CD8-positive, alpha-beta memory T cell (primary cell): ENCODE data around the gene DUSP23. TPM values are rescaled to one million over a fixed set of nuclear protein-coding genes. Genes with fewer than 3 reads are reported as not detected.

ENCODE experiments used
- CTCF ChIA-PET: fragments of 350-600 bp; sonication (Branson Sonifier 250); formaldehyde crosslinking; loops from one replicate; lab custom pipeline; 2021; ENCODE audit warnings: antibody characterized with exemption; lab: Charles Lee
- POLR2A ChIA-PET: fragments of 350-600 bp; sonication (Branson Sonifier 250); formaldehyde crosslinking; loops from one replicate; lab custom pipeline; 2021; ENCODE audit warnings: antibody characterized with exemption; lab: Charles Lee
- DNase-seq, 5 donors: peaks; one replicate each; pipeline versions ENCODE4 v3.0.0 to v3.0.0-alpha.2; 2020 to 2022; ENCODE audit warnings: mixed read lengths in 1 of 5
- H3K27ac ChIP-seq: one replicate; pipeline ENCODE4 v1.7.0; 2013; ENCODE audit warnings: low read depth, mild to moderate bottlenecking, low read length, moderate library complexity
- H3K27me3 ChIP-seq: 2 replicates; pipeline ENCODE4 v1.7.0; 2013; ENCODE audit warnings: low read length, mild to moderate bottlenecking; ENCODE audit not compliant: insufficient read depth, poor library complexity, severe bottlenecking
- H3K36me3 ChIP-seq: 2 replicates; pipeline ENCODE4 v1.7.0; 2013; ENCODE audit warnings: mild to moderate bottlenecking, low read length, moderate library complexity; ENCODE audit not compliant: insufficient read depth
- H3K4me1 ChIP-seq: 2 replicates; pipeline ENCODE4 v1.7.0; 2013; ENCODE audit warnings: mild to moderate bottlenecking, low read length, moderate library complexity; ENCODE audit not compliant: insufficient read depth
- H3K4me3 ChIP-seq: 2 replicates; pipeline ENCODE4 v1.7.0; 2013; ENCODE audit warnings: mild to moderate bottlenecking, low read length
- H3K9me3 ChIP-seq: 2 replicates; pipeline ENCODE4 v1.7.0; 2013; ENCODE audit warnings: mild to moderate bottlenecking, low read length
- H3K27ac Mint-ChIP-seq, 8 donors: one replicate each; pipeline ENCODE4 v1.8.0; 2020 to 2021; ENCODE audit warnings: mixed read lengths in 8 of 8, mild to moderate bottlenecking in 6 of 8, inconsistent platforms in 3 of 8, moderate library complexity in 3 of 8
- H3K27me3 Mint-ChIP-seq, 2 donors: one replicate each; pipeline ENCODE4 v1.8.0; 2020 to 2021; ENCODE audit warnings: mixed read lengths in 2 of 2, mild to moderate bottlenecking in 1 of 2, moderate library complexity in 1 of 2
- H3K36me3 Mint-ChIP-seq, 3 donors: one replicate each; pipeline ENCODE4 v1.8.0; 2020 to 2021; ENCODE audit warnings: mixed read lengths in 3 of 3, inconsistent platforms in 1 of 3, mild to moderate bottlenecking in 1 of 3
- H3K4me1 Mint-ChIP-seq, 3 donors: one replicate each; pipeline ENCODE4 v1.8.0; 2020 to 2021; ENCODE audit warnings: mixed read lengths in 3 of 3, inconsistent platforms in 1 of 3, mild to moderate bottlenecking in 1 of 3
- H3K4me3 Mint-ChIP-seq, 7 donors: one replicate each; pipeline ENCODE4 v1.8.0; 2020 to 2021; ENCODE audit warnings: mixed read lengths in 7 of 7, mild to moderate bottlenecking in 6 of 7, moderate library complexity in 4 of 7, inconsistent platforms in 2 of 7
- H3K9me3 Mint-ChIP-seq, 5 donors: one replicate each; pipeline ENCODE4 v1.8.0; 2020 to 2022; ENCODE audit warnings: mixed read lengths in 5 of 5, mild to moderate bottlenecking in 3 of 5, moderate library complexity in 2 of 5, inconsistent platforms in 1 of 5
- polyA plus RNA-seq: library from polyadenylated mRNA; unstranded; fragments of 300-500 nt; fragmentation: Illumina TruSeq; gene quantifications from one replicate; pipeline ENCODE4 v1.2.3, GENCODE V29; 2021
- total RNA-seq, 2 experiments: library from RNA; stranded (reverse); gene quantifications; one replicate each; pipeline ENCODE4 v1.2.3, GENCODE V29; 2021

Gene DUSP23
- total and polyA plus RNA-seq, 3 experiments from 2014 or later = 35.5 to 65.8 (median 38.1) TPM

GRCh38 chr1:159829822-159830465 lies 49.2 kb downstream of the DUSP23 start:
- Mint-ChIP-seq H3K9me3 (peaks cover 12 to 39% (median 27%) of the 10 kb centered on the region in 5 donors), H3K27me3 (peaks cover 0 to 4% of the 10 kb centered on the region in 2 donors), H3K4me3 (peak overlapping the region in 2 of 7 donors; percentile 28 to 29), H3K4me1 (peaks cover 52 to 60% (median 58%) of the 10 kb centered on the region in 3 donors), H3K27ac (peak overlapping the region in 2 of 8 donors; percentile 11 to 32), H3K36me3 (peaks cover 9 to 27% (median 9%) of the 10 kb centered on the region in 3 donors)
- no peaks in the 10 kb centered on the region for H3K36me3 ChIP-seq
- ChIA-PET CTCF (interaction anchor here (1.4 to 1.6 kb wide), 3 partner anchors 9 to 64 kb away, joined by 3 to 5 read pairs (median 5); no protein-coding TSS in a partner anchor), POLR2A (no interaction called here)
- peaks cover 8% of the 10 kb centered on the region for H3K9me3 ChIP-seq
- peaks cover 42% of the 10 kb centered on the region for H3K4me1 ChIP-seq
- no peak for DNase-seq
- no peaks in the 10 kb centered on the region for H3K27me3 ChIP-seq
- no peak overlapping the region for H3K27ac ChIP-seq
- no peak overlapping the region for H3K4me3 ChIP-seq

- CTCF ChIA-PET = interaction anchor here (1.4 to 2.0 kb wide), 4 partner anchors 9 to 63 kb away, joined by 3 to 7 read pairs (median 5); no protein-coding TSS in a partner anchor
- Histone ChIP-seq H3K27me3 (no peaks in the 10 kb centered on the region), H3K36me3 (no peaks in the 10 kb centered on the region), H3K27ac (no peak overlapping the region), H3K4me1 (peaks cover 34% of the 10 kb centered on the region), H3K9me3 (peaks cover 8% of the 10 kb centered on the region), H3K4me3 (no peak overlapping the region)
- peaks cover 44 to 53% (median 50%) of the 10 kb centered on the region in 3 donors for H3K4me1 Mint-ChIP-seq
- peak overlapping the region in 1 of 8 donors; percentile 32 for H3K27ac Mint-ChIP-seq
- DNase-seq = no peak
- H3K4me3 Mint-ChIP-seq = no peak overlapping the region
- POLR2A ChIA-PET = no interaction called here
- peaks cover 12 to 39% (median 29%) of the 10 kb centered on the region in 5 donors for H3K9me3 Mint-ChIP-seq
- peaks cover 13 to 32% (median 13%) of the 10 kb centered on the region in 3 donors for H3K36me3 Mint-ChIP-seq
- peaks cover 0 to 4% of the 10 kb centered on the region in 2 donors for H3K27me3 Mint-ChIP-seq
Observed at GRCh38 chr1:159830722-159831121, 50.0 kb downstream of the DUSP23 start.

- no peak for DNase-seq
- Mint-ChIP-seq H3K4me3 (no peak overlapping the region), H3K27me3 (peaks cover 0 to 4% of the 10 kb centered on the region in 2 donors), H3K27ac (no peak overlapping the region), H3K36me3 (peaks cover 18 to 34% (median 18%) of the 10 kb centered on the region in 3 donors), H3K4me1 (peaks cover 37 to 44% (median 42%) of the 10 kb centered on the region in 3 donors), H3K9me3 (peaks cover 12 to 38% (median 29%) of the 10 kb centered on the region in 5 donors)
- Histone ChIP-seq H3K27me3 (no peaks in the 10 kb centered on the region), H3K27ac (no peak overlapping the region), H3K9me3 (peaks cover 8% of the 10 kb centered on the region), H3K4me3 (no peak overlapping the region), H3K4me1 (peaks cover 25% of the 10 kb centered on the region), H3K36me3 (no peaks in the 10 kb centered on the region)
- ChIA-PET POLR2A (no interaction called here), CTCF (interaction anchor here (0.9 to 2.0 kb wide), 2 partner anchors 19 to 33 kb away, joined by 3 to 7 read pairs; no protein-coding TSS in a partner anchor)
Observed at GRCh38 chr1:159831412-159832141, 50.8 kb downstream of the DUSP23 start.

Other genes starting within 250 kb of the DUSP23 start
- not detected for gene OR10J5, start 245.0 kb upstream of the DUSP23 start, total RNA-seq
- gene OR10J5, start 245.0 kb upstream of the DUSP23 start, polyA plus RNA-seq = not detected
- gene APCS, start 193.1 kb upstream of the DUSP23 start, total RNA-seq = not detected
- not detected for gene APCS, start 193.1 kb upstream of the DUSP23 start, polyA plus RNA-seq
- gene CRP, start 66.4 kb upstream of the DUSP23 start, total RNA-seq = not detected
- not detected for gene CRP, start 66.4 kb upstream of the DUSP23 start, polyA plus RNA-seq
- gene FCRL6, start 21.4 kb downstream of the DUSP23 start, total RNA-seq = 1 to 10 TPM; 1.5 to 1.8 TPM
- 129 TPM for gene FCRL6, start 21.4 kb downstream of the DUSP23 start, polyA plus RNA-seq
- gene SLAMF8, start 45.9 kb downstream of the DUSP23 start, total RNA-seq = 1 to 10 TPM; 3.2 to 4.0 TPM
- 7.3 TPM for gene SLAMF8, start 45.9 kb downstream of the DUSP23 start, polyA plus RNA-seq
- gene VSIG8, start 81.7 kb downstream of the DUSP23 start, total RNA-seq = not detected
- gene VSIG8, start 81.7 kb downstream of the DUSP23 start, polyA plus RNA-seq = not detected
- 1 to 10 TPM in 1 of 2 experiments, under 1 TPM in 1; 0.75 to 1.2 TPM for gene CFAP45, start 119.2 kb downstream of the DUSP23 start, total RNA-seq
- 0.18 TPM for gene CFAP45, start 119.2 kb downstream of the DUSP23 start, polyA plus RNA-seq
- gene TAGLN2, start 144.5 kb downstream of the DUSP23 start, total RNA-seq = 100 to 1,000 TPM; 566 to 578 TPM
- 811 TPM for gene TAGLN2, start 144.5 kb downstream of the DUSP23 start, polyA plus RNA-seq
- gene IGSF9, start 164.7 kb downstream of the DUSP23 start, total RNA-seq = under 1 TPM; 0.04 to 0.11 TPM
- gene IGSF9, start 164.7 kb downstream of the DUSP23 start, polyA plus RNA-seq = not detected
- gene SLAMF9, start 173.3 kb downstream of the DUSP23 start, total RNA-seq = not detected
- not detected for gene SLAMF9, start 173.3 kb downstream of the DUSP23 start, polyA plus RNA-seq